MV-4-11 (cell line): ENCODE results near the gene RAB1B.

ENCODE experiments used
- DNase-seq: peaks from one replicate; lab custom pipeline; 2025; lab: John Stamatoyannopoulos, UW

RAB1B gene

GRCh38 chr11:66268244-66268951 lies at the start of gene RAB1B:
RAB1B (plus strand) TSS chr11:66268639; CDS start chr11:66268680, 41 bp downstream.
- peak; percentile 99 for DNase-seq

DNA sequence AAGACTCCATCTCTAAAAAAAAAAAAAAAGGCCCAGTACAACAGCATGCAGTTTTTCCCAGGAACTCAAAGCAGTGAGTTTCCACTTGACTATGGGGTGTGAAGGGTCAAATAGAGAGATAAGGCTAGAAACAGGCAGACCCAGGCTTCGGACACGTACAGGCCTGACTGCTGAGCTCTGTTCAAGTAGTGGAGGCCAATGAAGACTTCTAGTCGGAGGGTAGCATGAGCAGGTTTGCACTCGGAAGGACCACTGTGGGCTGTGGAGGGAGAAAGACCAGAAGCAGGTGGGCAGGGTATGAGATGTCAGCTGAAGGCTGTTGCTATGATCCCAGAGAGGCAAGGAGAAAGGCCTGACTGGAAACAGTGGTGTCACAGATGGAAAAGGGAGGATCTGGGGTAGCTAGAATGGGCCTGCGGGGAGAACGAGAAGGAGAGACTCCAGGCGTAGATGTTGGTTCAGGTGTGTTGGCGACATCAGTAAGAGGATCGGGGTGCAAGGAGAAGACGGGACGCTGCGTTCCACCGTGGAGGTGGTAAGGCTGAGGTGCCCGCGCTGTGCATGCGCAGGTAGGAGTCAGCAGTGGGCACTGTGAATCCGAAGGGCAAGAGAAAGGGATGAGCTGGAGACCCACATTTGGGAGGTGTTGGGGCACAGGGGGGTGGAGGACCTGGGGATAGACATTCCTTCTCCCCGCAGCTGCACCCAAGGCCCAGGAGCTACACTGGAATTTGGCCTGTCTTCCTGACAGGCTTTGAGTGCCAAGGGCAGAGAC lies 49.4 kb upstream of the RAB1B start:
- no peak for DNase-seq

- no peak for DNase-seq
Measured at GRCh38 chr11:66219846-66220565, 48.4 kb upstream of the RAB1B start.

GRCh38 chr11:66220566-66220935 lies 47.9 kb upstream of the RAB1B start:
- DNase-seq = no peak

- DNase-seq = no peak
Measured at GRCh38 chr11:66221012-66221411, 47.4 kb upstream of the RAB1B start.

GRCh38 chr11:66221726-66222236 lies 46.7 kb upstream of the RAB1B start:
- DNase-seq = peak; percentile 44

DNA sequence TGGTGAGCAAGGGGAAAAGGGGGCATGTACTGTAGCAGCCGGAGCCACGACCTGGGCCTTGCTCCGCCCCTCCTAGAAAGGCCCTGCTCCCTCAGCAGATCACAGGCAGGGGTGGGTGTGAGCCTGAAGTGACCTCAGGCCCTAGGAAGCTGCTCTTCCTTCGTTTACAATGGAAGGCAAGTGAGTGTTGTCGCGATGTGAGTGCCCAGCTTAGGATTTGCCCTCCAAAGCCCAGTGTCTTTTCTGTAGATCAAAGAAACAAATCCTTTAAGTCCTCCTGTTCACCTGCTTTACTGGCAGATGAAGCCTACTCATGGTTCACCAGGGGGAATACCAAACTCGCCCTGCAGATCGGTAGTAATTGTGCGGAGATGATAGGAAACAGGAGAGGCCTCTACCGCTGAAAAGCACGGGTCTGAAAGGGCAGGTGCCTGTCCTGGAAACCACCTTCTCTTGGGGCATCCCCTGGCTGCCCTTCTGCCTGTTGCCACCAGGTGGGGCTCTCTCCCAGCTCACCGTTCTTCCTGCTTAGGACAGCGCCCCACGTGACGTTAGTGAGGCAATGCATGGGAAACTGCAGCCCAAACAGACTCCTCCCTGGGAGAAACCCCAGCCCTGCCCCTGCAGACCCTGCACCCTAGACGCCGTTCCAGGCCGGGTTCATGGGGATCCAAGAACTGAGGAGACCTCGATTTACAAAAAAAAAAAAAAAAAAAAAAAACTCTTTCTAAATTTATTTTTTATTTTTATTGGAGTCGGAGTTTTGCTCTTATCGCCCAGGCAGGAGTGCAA lies 45.9 kb upstream of the RAB1B start:
- DNase-seq = peak; percentile 84

GRCh38 chr11:66224226-66224855 lies 44.1 kb upstream of the RAB1B start:
- no peak for DNase-seq

DNA sequence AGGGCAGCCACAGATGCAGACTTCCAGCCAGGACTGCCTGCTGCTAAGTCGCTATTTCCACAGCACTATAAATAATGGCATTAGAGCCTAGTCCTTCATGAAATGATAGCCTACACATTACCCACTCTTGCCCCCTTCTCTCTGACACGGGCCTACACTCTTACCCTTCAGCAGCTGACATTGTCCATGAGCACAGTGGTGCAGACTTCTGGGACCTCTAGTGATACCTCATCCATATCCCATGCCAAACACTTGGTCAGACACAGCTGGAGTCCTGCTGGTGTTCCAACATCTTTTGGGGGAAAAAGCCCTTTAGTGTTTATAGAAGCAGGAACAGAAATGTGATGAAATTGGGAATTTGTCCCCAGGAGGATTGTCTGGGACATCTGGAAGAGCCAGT lies 43.4 kb upstream of the RAB1B start:
- no peak for DNase-seq

DNA sequence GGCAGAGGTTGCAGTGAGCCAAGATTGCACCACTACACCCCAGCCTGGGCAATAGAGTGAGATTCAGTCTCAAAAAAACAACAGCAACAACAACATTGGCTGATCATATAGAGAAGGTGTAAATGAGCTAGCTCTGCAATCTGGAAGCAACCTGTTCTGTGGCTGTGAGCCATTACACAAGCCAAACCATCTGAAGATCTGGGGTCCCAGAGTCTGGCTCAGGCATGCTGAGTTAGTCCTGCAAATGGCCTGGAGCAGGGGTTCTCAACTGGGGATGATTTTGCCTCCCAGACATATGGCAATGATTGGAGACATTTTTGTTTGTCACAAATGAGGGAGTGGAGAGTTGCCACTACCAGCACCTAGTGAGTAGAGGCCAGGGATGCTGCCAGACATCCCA lies 42.3 kb upstream of the RAB1B start:
- DNase-seq = no peak

GRCh38 chr11:66227700-66228099 lies 40.7 kb upstream of the RAB1B start:
- no peak for DNase-seq

- no peak for DNase-seq
Measured at GRCh38 chr11:66228521-66228920, 39.9 kb upstream of the RAB1B start.

DNA sequence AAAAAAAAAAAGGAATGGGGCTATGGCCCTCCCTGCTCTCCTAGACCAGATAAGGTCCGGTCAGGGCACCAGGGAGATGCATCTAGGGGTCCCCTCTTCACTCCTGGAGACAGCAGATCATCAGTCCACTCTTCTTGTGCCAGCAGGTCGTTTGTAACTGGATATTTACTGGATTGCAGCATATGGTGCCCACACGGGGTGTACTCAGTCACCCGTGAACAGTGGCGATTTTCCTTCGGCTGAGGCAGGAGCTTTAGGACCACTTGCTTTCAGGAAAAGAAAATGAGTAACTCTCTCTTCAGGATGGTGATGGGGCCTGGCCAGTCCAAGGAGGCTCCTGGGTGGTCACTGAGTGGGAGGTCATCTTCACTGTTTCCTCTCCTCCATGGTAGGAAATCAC lies 38.3 kb upstream of the RAB1B start:
- no peak for DNase-seq

DNA sequence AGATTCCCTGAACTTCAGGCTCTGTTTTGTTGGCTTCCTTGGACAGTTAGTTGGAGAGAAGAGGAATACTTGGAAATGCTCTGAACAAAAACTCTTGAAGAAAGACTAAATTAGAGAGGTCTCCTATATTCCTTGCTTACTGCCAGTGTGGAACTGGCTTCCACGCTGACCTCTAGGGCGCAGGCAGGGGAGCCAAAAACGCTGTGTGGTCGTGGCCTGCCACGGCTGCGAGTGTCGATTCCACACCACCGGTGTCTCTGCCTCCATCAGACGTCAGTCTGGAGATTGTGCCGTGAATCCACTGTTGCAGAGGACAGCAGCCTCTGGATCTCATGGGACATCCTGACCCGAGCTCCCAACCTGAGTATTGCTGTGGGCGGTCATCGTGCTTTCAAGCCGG lies 37.5 kb upstream of the RAB1B start:
- DNase-seq = no peak

DNA sequence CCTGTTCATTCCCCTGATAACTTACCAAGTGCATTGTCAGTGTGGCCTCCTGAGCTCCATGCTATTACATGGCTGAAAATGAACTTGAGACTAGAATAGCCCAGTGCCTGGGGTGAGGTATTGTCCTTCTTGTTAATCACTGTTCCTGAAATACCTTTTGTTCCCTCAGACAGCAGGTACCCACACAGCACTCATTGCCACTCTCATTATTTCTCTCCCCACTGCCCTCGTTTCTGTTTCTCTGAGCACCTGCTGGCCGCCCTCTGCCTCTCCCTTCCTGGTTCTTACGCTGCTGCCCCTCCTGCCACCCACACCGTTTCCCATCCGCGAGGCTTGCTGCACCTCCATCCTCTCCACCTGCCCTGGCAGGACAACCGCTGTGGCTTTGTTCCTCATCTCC lies 36.9 kb upstream of the RAB1B start:
- no peak for DNase-seq

DNA sequence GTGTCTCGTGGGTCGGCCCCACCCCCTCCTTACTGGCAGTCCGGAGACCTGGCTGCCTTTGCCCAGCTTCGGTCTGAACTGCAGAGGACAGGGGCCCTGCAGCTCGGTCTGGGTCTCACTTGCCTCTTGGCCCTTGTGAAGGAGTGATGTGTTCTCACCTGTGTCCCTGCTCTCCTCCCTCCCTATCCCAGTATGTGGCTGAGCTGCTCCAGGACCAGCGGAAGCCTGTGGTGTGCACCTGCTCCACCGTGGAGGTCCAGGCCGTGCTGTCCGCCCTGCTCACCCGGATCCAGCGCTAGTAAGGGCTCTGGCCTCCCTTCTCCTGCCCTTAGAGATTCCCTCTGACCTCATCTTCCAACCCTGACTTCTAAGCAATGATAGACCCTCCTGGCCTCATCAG lies 35.7 kb upstream of the RAB1B start:
- no peak for DNase-seq

- no peak for DNase-seq
Measured at GRCh38 chr11:66233301-66233700, 35.1 kb upstream of the RAB1B start.

DNA sequence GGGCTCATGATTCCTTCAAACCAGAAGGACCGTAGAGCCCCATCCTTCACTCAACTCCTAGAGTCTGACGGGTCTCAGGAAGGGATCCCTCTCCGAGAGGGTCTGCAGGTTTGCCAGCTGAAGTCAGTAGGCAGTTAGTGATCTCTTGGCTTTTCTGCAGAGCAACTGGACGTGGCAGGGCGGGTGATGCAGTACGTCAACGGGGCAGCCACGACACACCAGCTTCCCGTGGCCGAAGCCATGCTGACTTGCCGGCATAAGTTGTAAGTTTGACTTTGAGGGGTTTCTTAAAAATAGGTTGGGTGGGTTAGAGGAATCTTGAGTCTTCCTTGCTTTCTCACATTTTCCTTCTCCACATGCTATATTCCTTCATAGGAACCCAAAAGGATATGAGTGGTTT lies 33.3 kb upstream of the RAB1B start:
- DNase-seq = no peak

DNA sequence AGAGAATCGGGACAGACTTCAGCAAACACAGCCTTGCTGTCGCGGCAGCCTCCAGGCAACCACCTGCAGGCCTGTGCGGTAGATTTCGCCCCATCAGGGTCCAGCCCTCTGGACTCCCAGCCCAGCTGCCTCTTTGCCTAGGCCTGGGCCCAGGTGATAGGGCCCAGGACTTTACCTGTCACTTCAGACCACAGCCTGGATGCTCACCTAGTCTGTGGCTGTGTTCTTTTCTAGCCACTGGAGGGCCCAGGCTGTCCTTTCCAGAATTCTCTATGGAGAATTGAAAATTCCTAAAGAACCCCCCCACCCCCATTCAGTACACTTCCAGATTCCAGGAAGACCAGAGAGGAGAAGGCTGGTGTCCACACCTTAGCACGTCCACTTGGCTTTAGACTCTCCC lies 30.6 kb upstream of the RAB1B start:
- no peak for DNase-seq

GRCh38 chr11:66238786-66239413 lies 29.5 kb upstream of the RAB1B start:
- DNase-seq = no peak

DNA sequence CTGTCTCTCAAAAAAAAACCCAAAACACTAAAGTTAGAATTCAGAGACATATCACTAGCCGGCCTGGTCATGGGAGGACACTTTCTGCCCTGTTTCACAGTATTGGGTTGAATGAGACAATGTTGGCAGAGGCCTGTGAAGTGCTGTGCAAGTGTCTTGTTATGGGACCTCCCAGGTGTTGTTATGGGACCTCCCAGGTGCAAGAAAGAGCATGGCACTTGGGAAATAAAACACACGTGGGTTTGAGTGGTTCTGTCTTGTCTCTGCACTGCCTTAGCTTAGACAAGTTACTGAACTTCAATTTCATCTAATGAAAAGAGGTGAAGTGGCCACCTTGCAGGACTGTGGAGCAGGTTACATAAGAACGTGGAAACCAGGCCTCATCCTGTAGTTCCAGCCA lies 28.9 kb upstream of the RAB1B start:
- DNase-seq = no peak
